Keratinocyte (primary cell): ENCODE measurements around the gene RIMKLA.

Experiments
- EZH2 ChIP-seq: IDR thresholded peaks from one replicate; pipeline ENCODE4 v1.6.1; 2012; ENCODE audit warnings: inconsistent platforms, mild to moderate bottlenecking, low read length, moderate library complexity
- TF ChIP-seq, protein P1 (sequence below), 3 experiments: IDR thresholded peaks in 1 of 3; conservative IDR thresholded peaks in 1 of 3; optimal IDR thresholded peaks in 1 of 3; 2 replicates in 2 of 3; 3 replicates in 1 of 3; pipeline versions ENCODE3 to v1.5.1; 2011; ENCODE audit warnings: low read length in 3 of 3, mild to moderate bottlenecking in 3 of 3, moderate library complexity in 2 of 3, control low read depth in 1 of 3, inconsistent platforms in 1 of 3; ENCODE audit not compliant: insufficient read depth in 2 of 3; ENCODE audit errors: extremely low read depth in 1 of 3

DNA sequence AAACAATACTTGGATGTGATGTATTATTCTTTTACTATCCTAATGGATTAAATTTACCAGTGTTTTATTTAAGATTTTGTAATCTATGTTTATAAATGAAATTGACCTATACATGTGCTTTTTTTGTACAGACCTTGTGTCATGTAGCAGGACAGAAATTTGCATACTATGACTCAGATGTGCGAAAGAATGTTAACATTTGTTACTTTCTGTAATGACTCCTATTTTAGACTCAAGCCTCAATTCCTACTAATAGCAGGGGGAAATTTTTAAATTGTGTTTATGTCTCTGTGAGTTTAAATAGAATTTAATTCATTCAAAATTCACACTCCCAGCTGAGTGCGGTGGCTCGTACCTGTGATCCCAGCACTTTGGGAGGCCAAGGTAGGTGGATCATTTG is 21.8 kb upstream of the RIMKLA start:
- TF ChIP-seq, protein P1, sequence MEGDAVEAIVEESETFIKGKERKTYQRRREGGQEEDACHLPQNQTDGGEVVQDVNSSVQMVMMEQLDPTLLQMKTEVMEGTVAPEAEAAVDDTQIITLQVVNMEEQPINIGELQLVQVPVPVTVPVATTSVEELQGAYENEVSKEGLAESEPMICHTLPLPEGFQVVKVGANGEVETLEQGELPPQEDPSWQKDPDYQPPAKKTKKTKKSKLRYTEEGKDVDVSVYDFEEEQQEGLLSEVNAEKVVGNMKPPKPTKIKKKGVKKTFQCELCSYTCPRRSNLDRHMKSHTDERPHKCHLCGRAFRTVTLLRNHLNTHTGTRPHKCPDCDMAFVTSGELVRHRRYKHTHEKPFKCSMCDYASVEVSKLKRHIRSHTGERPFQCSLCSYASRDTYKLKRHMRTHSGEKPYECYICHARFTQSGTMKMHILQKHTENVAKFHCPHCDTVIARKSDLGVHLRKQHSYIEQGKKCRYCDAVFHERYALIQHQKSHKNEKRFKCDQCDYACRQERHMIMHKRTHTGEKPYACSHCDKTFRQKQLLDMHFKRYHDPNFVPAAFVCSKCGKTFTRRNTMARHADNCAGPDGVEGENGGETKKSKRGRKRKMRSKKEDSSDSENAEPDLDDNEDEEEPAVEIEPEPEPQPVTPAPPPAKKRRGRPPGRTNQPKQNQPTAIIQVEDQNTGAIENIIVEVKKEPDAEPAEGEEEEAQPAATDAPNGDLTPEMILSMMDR (optimal IDR thresholded peaks at IDR 0.05 in 1 of 3, IDR thresholded peaks at IDR 0.05 in 1 of 3, conservative IDR thresholded peaks at IDR 0.05 in 1 of 3; ENCODE audit: extremely low read depth in 1 of 3, insufficient read depth in 2 of 3, low read length in 3 of 3), result no peak
- no peak for TF ChIP-seq EZH2
